Right renal cortex interstitium (tissue), 3 donors: Measurements from ENCODE around the gene SVEP1. TPM values are rescaled to one million over a fixed set of nuclear protein-coding genes. Genes with fewer than 3 reads are reported as not detected.
"Not testable (repeated sequence)": the region's sequence is repeated elsewhere in the genome, so short reads cannot be mapped to it uniquely, and the experiment has no call there.

ENCODE experiments used
- DNase-seq, 3 donors: peaks; one replicate each; pipeline ENCODE4 v3.0.0-alpha.2; 2013; ENCODE audit warnings: low read depth in 3 of 3, low spot score in 2 of 3
- polyA plus RNA-seq, 3 donors: library from polyadenylated mRNA; unstranded; fragments of 120-200 nt; gene quantifications; one replicate each; pipeline ENCODE4 v1.2.1, GENCODE V29; 2013; ENCODE audit not compliant: insufficient read length in 3 of 3

The SVEP1 gene
- polyA plus RNA-seq, 3 donors: 6.1 to 8.0 (median 7.0) TPM

GRCh38 chr9:110455860-110456259 is 123.7 kb downstream of the SVEP1 start:
- DNase-seq: no peak

- DNase-seq: no peak
Observed at GRCh38 chr9:110452227-110452801, 127.2 kb downstream of the SVEP1 start.

DNA sequence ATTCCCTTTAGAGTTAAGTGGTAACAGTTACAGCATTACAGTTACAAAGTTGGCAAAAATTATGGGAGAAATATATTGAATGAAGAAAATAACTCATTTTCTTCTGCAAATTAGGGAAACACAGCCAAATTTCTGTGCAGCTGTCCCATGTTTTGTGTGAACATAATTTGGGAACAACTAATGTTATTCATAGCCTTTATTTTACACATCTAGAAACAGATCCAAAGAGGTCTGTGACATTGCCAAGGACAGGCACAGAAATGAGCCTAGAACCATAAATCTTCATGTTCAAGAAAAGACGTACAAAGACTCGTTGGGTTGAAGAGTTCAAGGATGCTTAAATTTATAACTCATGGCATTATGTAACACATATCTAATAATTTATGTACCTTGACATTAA is 127.8 kb downstream of the SVEP1 start:
- DNase-seq: no peak

DNA sequence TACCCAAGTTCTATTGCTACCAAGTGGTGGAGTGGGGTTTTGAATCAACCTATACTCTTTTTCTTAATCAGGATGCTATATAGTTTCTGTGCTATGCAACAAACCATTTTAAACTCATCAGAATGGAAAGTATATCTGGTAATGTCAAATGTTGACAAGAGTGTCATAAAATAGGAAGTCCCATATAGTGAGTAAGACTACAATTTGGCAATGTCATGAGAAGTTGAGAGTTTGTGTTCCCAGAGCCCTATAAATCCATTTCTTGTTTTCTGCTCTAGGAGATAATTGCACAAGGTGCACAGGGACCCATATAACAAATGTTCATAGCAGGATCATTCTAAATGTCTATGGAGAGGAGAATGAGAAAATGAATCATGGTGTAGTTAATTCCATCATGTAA is 132.1 kb downstream of the SVEP1 start:
- DNase-seq: no peak

- DNase-seq: no peak
Observed at GRCh38 chr9:110446171-110446570, 133.4 kb downstream of the SVEP1 start.

DNA sequence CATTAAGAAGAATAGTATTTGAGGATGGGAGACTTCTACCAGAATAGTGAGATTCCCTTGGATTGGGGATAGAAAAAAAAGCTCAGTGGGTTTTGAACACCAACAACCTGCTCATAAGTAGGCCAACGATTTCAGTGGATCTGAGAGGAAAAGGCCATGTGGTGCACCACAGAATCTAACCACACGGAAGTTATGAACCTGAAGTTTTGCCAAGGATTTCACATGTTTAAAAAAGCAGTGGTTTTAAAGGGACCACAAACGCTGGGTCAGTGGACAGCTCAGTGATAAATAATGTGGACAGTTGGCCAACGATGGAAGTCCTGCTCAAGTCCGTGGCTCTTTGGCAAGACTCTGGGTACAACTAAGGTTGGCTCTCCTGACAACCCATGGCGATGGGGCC is 134.6 kb downstream of the SVEP1 start:
- no peak for DNase-seq

DNA sequence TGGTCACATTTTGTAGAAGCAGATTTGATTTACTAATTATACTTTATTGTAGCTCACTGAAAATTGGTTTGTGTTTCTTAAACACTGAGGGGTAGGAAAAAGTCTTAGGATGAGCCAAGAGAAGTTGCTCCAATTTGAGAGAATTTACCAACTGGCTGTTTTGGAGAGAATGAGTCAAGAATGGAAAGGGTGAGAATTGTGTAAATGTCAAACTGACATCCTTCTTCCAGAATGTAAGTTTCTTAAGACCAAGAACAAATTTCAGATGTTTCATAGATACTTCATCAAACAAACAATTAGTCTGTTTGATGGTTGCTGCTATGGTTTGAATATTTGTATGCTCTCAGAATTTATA is 135.7 kb downstream of the SVEP1 start:
- DNase-seq: no peak

DNA sequence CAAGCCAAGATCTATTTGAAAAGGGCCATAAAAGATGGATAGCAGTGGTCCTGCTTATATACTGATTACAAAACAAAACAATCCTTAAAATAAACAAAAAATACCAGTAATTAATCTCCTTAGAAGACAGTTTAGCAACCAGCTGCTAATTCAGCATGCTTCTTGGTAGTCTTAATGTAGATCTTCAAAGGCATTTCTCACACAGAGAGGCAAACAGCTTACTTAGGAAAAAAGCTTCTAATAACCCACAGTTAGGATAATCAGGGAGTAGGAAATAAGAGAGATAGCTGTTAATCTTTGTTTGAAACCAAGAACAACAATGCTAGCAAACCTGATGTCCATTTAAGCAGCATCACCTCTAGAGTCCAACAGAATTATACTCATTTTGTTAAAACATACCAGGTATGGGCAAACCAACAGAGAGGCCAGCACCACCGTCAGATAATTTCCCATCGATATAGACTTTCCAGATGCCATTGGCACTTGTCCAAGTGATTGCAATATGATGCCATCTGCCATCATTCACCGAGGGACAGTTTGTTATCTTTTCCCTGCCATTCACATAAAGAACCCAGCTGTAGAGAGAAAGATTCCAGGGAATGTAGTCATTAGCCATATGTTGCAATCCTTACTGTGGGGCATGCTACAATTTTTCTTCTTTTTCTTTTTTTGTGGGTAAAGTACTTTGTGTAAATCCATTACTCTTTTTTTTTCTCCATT is 136.2 kb downstream of the SVEP1 start:
- DNase-seq: no peak

GRCh38 chr9:110440796-110441195 is 138.7 kb downstream of the SVEP1 start:
- no peak for DNase-seq

GRCh38 chr9:110440172-110440571 is 139.4 kb downstream of the SVEP1 start:
- no peak for DNase-seq

GRCh38 chr9:110432253-110432652 is 147.3 kb downstream of the SVEP1 start:
- DNase-seq: no peak

DNA sequence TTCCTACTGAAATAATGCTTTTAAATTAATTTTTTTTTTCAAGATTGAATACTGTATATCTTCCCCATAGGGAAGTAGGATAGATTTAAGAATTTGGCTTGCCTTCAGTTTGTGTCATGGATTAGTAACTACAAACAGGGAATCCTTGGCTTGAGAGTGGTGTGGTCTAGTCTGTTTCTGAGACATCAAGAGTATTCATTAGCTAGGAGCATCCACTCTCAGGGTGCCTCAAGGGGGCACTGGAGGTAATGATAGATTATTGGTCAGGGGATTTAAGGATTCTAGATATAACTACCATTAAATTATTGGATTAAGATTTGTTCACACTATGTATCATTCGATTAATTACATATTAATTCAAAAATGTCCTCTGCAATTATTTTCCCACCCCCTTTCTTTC is 150.1 kb downstream of the SVEP1 start:
- DNase-seq: no peak

DNA sequence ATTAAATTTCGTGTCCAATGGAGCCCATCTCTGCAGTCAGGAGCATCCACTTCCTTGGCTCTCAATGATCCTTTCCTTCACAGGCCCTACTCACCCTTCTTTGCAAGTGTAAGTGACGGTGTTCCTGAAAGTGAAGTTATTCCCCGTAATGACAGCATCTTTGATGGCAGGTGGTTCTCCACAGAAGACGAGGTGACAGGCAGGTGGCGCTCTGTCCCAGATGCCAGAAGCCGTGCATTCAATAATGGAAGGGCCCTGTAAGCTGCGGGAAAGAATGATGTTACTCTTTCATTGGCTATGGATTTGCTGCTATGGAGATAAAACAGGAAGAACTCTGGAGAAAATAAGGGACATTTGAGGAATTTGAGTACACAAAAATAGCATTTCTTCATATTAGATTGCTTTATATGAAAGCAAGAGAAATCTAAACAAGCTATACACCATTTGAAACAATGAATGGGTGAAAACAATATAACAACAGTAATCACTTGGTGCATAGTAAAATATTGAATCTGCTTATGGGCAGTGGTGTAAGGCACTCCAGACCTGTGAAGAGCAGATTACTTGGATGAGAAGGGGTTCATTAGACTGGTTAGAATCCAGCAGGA is 151.9 kb downstream of the SVEP1 start:
- no peak for DNase-seq

DNA sequence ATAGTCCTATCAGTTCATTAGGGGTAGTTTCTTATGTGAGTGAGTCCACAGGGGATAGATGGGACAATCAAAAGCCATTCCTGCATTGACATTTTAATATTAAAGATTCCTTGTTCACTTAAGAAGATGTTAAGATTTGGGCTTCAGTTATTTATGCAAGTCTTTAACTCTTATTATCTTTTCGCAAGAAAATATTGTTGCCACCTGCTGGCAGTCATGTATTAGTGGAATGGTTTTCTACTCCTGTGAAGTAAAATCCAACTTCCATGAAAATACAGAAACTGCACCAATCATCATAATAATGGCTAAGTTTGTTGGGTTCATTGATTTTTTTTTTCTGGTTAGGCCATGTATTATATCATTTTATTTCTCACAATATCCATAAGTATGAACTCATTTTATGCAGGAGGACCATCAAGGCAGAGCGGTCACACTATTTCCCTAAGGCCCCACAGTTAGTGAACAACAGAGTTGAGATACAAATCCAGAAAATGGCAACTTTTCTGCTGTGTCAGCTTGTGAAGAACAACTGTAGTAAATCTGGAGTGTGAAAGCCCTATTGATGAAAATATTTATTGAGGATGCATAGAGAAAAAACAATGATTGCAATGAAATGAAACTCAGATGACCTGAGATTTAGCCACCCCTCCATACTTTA is 153.4 kb downstream of the SVEP1 start:
- no peak for DNase-seq

GRCh38 chr9:110414471-110414870 is 165.1 kb downstream of the SVEP1 start:
- DNase-seq: no peak

GRCh38 chr9:110410961-110411360 is 168.6 kb downstream of the SVEP1 start:
- DNase-seq: no peak

DNA sequence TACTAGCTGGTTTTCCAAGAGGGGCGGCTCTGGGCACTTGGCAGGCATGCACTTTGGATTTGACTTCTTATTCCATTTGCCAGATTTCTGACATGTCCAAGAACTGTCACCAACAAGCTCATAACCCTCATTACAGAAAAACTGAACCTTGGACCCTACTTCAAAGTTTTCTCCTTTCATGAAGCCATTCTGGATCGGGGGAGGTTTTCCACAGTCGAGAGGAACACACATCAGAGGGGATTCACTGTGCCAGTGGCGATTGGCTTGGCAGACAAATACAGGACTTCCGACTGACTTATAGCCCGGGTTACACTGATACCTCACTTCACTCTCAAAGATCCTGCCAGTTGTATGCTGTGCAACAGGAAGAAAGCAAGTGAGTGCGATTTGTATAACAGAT is 170.9 kb downstream of the SVEP1 start:
- no peak for DNase-seq

DNA sequence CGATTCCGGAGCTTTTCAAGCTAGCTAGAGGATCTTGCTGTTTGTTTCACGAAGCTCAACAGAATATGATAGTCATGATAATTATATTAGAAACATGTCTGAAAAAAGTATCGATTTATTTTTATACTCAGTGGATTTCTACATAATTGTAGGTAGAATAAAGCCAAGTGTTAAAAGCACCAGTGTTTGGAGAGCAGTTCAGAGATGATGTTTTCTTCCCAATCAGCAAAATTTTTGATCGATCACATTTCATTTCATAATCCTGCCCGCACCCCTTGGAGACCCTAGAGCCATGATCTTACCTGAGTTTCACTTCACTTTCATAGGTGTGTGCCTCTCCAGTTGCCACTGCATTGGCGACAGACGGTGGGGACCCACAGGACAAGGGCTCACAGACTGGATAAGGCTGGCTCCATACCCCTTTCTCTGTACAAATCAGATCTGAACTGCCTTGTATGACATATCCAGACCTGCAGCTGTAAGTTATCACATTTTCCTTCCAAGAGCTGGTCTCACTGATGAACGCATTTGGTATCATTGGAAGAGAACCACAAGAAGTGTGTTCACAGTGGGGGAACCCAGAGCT is 173.6 kb downstream of the SVEP1 start:
- DNase-seq: no peak

- DNase-seq: no peak
Observed at GRCh38 chr9:110404473-110404872, 175.1 kb downstream of the SVEP1 start.

- no peak for DNase-seq
Observed at GRCh38 chr9:110399983-110400382, 179.6 kb downstream of the SVEP1 start.

GRCh38 chr9:110398992-110399391 is 180.5 kb downstream of the SVEP1 start:
- not testable (repeated sequence) for DNase-seq
